GM12891 (cell line): ENCODE results near the gene C1RL.

Experiments
- DNase-seq: peaks from one replicate; pipeline ENCODE4 v3.0.0; 2011; ENCODE audit warnings: low spot score; ENCODE audit not compliant: insufficient read length
- FAIRE-seq: peaks from 2 replicates; lab custom pipeline; 2011; peaks lifted over from hg19 to GRCh38; lab: Jason Lieb, UNC
- PAX5 ChIP-seq: IDR thresholded peaks from 2 replicates; pipeline ENCODE4 v1.6.1; 2011; ENCODE audit warnings: low read length, moderate library complexity, mild to moderate bottlenecking; ENCODE audit not compliant: insufficient read depth, severe bottlenecking
- POLR2A ChIP-seq: IDR thresholded peaks from 2 replicates; pipeline ENCODE4 v1.6.1; 2011; ENCODE audit warnings: low read depth, low read length, control low read depth
- POLR2AphosphoS5 ChIP-seq: IDR thresholded peaks from 2 replicates; pipeline ENCODE4 v1.6.1; 2011; ENCODE audit warnings: low read depth, low read length, control low read depth
- POU2F2 ChIP-seq: IDR thresholded peaks from 2 replicates; pipeline ENCODE4 v1.6.1; 2011; ENCODE audit warnings: low read depth, mild to moderate bottlenecking, control low read depth, low read length, moderate library complexity
- SPI1 ChIP-seq: IDR thresholded peaks from 2 replicates; pipeline ENCODE4 v1.6.1; 2011; ENCODE audit warnings: low read depth, low read length, control low read depth
- TAF1 ChIP-seq: IDR thresholded peaks from 2 replicates; pipeline ENCODE4 v1.6.1; 2011; ENCODE audit warnings: low read depth, low read length, control low read depth

Gene C1RL

DNA sequence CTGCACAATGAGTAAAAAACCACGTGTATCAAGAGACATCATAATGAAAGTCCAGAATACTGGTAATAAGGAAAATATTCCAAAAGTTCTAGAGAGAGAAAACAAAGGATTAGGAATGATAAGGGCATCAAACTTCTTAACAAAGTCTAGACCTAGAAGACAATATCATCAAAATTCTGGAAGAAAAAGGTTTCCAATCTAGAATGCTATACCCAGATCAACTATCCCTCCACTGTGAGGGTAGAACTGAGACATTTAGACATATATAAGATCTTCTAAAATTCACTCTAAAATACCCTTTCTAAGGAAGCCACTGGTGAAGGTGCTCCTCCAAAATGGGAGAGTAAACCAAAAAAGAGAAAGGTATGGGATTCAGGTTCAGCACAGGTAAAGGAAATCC lies 2.9 kb downstream of the C1RL start:
- no peak for FAIRE-seq
- no peak for DNase-seq
- TF ChIP-seq SPI1 (no peak), POLR2A (no peak), POLR2AphosphoS5 (no peak), TAF1 (no peak), PAX5 (no peak), POU2F2 (no peak)

DNA sequence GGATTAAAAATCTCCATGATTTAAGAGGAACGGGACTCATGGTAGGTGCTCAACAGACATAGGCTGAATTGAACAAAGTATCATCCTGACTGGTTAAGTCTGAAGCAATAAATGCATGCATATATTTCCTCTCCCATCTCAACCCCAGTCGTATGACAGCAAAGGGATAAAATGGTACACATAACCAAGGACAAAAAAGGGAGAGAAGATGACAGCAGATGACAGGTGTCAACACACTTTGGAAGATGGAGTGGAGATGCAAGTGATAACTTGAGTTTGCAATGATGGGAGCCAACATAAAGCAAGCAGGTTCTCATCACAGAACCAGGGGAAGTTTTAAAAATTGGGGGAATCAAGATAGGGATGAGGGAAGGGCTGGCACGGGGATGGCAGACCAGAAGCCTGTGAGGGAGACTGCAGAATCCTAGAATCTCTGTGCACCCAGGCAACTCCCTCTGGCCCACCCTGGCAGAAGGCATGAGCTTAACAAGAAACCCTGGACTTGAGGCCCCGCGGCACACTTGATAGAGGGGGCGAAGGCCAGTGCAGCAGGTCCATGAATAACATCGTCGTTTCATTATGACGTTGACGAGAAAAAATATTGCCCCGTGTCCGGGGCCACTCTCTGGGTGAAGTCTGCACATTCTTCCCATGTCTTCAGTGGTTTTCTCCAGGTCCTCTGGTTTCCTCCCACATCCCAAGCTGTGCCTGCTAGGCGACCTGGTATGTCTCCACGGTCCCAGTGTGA lies 5.0 kb downstream of the C1RL start:
- no peak for DNase-seq
- no peak for FAIRE-seq
- TF ChIP-seq PAX5 (no peak), POLR2A (no peak)

DNA sequence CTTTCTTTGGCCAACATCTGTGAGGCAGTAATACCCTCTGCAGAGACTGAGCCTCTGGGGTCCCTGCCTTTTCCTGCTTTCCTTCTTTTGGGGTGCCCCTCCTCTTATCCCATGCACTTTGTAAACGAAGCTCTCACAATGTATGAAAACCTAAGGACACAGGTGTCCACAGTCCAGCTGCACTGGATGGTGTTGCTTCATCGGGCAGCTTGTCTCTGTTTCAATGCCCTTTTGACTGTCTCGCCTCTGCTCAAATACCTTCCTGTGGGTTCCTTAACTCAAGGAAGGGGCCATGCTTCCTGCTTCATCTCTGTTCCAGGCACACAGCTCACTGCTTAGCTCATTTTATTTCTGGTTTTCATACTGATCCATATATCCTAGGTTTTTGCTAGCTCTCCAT lies 6.4 kb downstream of the C1RL start:
- TF ChIP-seq TAF1 (no peak), SPI1 (no peak), POLR2A (no peak), PAX5 (no peak), POLR2AphosphoS5 (no peak), POU2F2 (no peak)
- DNase-seq (no peak), FAIRE-seq (no peak)

DNA sequence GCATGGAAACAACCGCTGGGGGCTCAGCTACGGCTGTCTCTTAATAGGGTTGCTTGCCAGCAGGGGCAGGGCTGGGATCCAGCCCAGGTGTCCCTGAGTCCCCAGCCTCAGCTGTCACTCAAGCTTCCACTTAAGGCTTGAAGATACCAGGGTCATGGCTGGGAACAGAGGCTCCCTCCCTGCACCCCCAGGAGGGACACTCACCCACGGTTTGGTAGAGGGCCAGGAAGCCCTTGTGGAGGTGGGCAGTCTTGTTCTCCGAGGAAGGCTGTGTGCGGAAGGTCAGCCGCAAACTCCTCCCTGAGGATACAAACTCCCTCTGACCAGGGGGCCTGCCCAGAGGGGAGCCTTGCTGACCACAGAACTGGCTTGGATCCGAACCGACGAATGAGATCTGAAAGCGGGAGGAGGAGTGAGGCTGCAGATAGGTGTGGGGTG lies 7.3 kb downstream of the C1RL start:
- FAIRE-seq, result no peak
- TF ChIP-seq POLR2A (no peak), PAX5 (no peak), POU2F2 (no peak), SPI1 (no peak), TAF1 (no peak), POLR2AphosphoS5 (no peak)
- DNase-seq, result no peak

DNA sequence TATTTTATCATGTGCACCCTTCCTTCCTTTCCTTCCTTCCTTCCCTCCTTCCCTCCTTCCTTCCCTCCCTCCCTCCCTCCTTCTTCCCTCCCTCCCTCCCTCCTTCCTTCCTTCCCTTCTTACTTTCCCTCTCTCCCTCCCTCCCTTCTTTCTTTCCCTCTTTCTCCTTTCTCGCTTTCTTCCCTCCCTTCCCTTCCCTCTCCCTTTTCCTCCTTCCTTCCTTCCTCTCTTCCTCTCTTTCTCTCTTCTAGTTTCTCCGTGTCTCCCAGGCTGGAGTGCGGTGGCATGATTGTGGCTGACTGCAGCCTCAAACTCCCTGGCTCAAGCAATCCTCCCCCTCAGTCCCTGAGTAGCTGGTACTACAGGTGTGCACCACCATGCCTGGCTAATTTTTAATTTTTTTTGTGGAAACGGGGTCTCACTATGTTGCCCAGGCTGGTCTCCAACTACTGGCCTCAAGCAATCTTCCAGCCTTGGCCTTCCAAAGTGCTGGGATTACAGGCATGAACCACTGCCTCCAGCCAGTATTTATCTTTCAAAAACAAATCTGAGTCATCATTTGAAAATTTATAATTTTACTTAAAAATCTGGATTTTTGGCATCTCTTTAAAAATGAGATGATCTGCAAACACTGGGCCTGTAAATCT lies 7.8 kb downstream of the C1RL start:
- no peak for DNase-seq
- no peak for FAIRE-seq
- no peak for TF ChIP-seq POU2F2
- no peak for TF ChIP-seq SPI1
- no peak for TF ChIP-seq TAF1
- no peak for TF ChIP-seq PAX5
- TF ChIP-seq POLR2AphosphoS5, result no peak
- TF ChIP-seq POLR2A, result no peak

DNA sequence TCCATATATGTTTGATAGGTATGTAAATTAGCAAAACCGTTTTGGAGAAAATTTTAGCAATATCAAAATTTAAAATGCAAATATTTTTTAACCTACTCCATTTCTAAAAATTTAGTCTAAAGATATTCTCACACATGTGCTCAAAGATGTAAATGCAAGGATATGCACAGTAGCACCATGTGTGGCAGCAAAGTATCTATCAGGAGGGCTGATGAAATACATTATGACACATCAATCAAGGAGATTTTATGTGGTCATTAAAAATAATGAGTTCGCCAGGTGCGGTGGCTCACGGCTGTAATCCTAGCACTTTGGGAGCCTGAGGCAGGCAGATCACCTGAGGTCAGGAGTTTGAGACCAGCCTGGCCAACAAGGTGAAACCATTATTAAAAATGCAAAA lies 8.8 kb downstream of the C1RL start:
- FAIRE-seq, result no peak
- DNase-seq, result no peak
- no peak for TF ChIP-seq POLR2A
- no peak for TF ChIP-seq PAX5
- no peak for TF ChIP-seq TAF1
- TF ChIP-seq POU2F2, result no peak
- TF ChIP-seq POLR2AphosphoS5, result no peak
- TF ChIP-seq SPI1, result no peak

DNA sequence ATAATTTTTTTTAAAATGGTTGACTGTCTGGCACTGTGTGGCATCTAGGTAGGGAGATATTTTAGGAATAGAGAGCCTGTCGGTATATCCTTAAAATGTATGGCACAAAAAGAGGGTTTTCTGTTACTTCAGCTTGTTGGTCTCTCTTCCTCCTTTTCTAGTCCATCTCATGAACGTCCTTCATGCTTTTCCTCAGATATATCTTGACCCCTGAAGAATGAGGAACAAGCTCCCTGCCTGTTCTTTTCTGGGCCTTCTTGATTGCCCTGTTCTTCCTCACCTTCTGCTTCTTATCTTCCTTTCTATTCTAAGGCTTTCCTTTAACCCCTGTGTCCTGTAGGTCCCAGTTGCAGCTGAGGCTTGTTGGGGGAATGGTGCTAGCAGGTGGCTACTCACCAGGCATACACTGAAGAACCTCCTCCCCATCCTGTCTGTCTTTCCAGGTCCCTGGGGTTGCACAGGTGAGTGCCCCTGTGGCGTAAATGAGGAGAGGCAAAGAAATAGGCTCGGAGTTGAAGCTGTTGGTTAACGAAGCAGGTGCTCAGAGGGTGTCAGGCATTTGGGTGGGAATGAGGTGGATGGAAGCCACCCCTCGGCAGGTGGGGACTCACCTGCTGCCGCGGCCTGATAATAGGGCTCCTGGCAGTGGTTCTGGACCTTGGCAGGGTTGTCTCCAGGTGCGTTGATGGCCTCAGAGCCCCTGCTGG lies 9.6 kb downstream of the C1RL start:
- no peak for DNase-seq
- no peak for TF ChIP-seq TAF1
- TF ChIP-seq PAX5, result no peak
- TF ChIP-seq POU2F2, result no peak
- no peak for TF ChIP-seq POLR2AphosphoS5
- no peak for TF ChIP-seq SPI1
- FAIRE-seq, result no peak

DNA sequence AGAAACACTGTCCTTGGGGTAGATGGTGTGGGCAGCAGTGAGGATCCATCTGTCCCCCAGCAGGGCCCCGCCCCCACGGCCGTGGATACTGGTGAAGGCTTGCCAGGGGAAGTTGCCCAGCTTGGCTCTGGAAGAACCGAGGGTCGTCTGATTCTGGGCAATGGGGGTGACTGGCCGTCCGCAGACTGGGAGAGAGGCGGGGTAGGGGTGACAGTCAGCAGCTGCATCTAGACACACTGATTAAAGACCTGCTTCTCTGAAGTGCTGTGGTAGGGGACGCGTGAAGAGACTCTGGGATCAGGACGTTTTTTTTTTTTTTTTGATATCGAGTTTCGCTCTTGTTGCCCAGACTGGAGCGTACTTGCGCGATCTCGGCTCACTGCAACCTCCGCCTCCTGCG lies 12.0 kb downstream of the C1RL start:
- no peak for FAIRE-seq
- no peak for DNase-seq
- TF ChIP-seq PAX5 (no peak), SPI1 (no peak), POU2F2 (no peak), POLR2A (no peak), TAF1 (no peak), POLR2AphosphoS5 (no peak)

DNA sequence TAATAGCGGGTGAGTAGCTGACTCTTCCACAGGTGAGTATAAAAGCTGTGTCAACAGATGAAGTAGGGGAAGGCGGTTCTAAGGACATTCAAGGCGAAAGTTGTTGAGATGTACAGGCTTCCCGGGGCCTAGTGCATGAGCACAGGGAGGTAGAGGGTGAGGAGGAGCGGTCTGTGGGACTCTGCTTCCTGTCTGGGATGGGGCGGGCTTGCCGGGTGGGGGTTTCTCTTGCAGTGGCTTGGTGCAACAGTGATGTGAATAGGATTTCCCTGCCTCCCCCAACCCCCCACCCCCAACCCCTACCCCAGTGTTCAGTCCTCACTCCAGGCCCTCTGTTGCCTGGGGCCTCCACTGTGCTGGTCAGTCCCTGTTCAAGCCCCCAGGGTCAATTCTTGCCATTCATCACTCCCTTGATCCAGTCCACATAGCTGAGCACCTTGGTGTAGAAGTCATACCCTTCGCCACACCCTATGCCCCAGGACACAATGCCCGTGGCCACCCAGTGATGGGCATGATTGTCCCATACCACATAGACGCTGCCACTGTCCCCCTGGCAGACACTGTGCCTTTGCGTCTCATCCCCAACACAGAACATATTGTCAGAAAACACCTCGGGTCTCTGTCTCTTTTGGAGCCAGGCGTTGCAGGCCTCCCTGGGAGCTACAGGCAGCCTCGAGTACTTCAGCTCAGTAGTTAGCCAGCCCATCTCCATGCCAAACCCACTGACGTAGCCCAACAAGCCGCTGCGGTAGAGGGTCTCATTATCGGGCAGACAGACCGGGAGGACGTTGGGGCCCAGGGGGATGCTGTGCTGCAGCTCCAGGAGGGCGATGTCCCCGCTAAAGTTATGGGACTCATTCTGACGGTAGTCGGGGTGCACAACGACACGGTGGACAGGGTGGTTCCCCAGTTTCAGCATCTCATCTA lies 12.7 kb downstream of the C1RL start:
- FAIRE-seq, result no peak
- DNase-seq, result no peak

More for the DNA sequence above, 12.7 kb downstream of the C1RL start:
- TF ChIP-seq SPI1 (no peak), POU2F2 (no peak)
